GM19397 (cell line): ENCODE data around the gene JCAD.

Experiments used
- ATAC-seq: cut with Tn5 transposase; IDR thresholded peaks from one replicate; pipeline ENCODE4 v1.9.1; 2021; ENCODE audit warnings: mild to moderate bottlenecking, moderate library complexity; ENCODE audit not compliant: unreplicated experiment

JCAD gene

DNA sequence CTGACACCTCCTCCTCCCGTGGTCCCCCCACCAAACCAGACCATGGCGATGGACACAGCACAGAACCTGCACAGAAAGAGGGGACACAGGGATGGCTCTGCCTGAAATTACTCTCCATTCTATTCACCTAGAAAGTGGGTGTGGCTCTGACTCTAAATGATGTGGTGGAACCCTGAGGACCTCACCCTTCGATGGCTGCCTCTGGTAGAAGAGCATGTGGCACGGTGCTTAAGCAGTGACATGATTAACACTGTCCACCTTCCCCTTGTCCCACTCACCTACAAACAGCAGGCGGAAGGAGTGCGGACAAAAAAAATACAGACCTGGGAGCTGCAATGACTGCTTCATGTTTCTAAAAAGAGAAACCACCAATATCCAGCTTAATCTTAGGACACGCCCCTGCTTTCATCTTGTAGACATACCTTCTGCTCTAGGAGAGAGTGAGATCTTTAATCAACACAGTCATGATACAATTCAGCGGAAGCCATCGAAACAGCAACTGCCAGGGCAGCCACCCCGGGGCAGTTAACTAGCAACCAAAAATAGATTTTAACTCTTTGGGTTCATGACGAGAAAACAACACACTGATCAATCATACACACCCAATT is 11.4 kb downstream of the JCAD start:
- ATAC-seq: no peak

DNA sequence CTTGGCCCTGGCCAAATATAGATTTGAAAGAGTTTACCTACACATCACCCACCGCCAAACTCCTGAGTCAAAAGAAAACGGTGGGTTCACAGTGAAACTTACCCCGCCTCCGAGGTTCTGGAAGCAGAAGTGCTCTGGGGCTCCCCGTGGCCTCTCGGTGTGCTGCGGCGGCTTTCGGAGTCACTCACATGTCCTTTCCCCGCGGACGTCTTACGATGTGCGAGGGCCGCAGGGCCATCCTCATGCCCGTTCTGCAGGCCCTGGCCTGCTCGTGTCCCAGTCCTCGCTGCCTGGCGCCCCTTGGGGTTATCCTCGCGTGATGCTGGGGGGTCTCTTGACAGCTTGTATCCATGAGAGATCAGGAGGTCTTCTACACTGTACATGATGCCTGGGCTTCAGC is 12.0 kb downstream of the JCAD start:
- no peak for ATAC-seq

DNA sequence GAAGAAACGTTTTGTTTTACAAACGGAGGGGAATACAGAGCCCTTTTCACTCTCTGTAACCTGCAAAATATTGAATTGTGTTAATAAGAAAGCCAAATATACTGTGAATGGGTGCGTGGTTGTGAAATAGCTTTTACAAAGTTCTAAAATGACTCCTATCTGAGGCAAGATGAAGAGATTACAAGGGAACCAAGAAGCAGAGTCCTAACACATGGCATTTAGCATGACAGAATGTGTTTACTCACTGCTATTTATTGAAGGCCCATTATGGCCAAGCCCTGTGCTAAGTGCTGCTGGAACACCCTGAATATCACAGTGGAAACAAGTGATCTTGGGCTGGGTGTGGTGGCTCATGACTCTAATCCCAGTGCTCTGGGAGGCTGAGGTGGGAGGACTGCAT is 12.9 kb downstream of the JCAD start:
- ATAC-seq: no peak

DNA sequence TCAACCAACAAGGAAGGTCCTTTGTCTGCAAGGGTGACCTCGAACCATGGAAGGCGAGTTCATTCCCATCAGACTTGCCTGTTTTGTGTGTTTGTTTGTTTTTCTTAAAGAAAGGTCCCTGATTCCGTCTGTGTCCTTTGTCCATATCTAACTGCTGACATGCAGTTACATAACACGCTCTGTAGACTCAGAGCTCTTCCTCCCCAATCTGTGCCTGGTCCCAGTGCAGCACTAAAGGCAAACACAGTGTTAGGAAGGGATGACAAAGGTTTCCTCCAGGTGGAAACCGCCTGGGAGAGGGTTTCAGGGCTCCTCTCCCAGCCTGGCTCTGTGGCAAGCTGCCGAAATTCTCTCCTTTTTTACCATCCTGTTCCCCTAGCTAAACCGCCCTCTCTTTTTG is 13.4 kb downstream of the JCAD start:
- ATAC-seq: no peak

DNA sequence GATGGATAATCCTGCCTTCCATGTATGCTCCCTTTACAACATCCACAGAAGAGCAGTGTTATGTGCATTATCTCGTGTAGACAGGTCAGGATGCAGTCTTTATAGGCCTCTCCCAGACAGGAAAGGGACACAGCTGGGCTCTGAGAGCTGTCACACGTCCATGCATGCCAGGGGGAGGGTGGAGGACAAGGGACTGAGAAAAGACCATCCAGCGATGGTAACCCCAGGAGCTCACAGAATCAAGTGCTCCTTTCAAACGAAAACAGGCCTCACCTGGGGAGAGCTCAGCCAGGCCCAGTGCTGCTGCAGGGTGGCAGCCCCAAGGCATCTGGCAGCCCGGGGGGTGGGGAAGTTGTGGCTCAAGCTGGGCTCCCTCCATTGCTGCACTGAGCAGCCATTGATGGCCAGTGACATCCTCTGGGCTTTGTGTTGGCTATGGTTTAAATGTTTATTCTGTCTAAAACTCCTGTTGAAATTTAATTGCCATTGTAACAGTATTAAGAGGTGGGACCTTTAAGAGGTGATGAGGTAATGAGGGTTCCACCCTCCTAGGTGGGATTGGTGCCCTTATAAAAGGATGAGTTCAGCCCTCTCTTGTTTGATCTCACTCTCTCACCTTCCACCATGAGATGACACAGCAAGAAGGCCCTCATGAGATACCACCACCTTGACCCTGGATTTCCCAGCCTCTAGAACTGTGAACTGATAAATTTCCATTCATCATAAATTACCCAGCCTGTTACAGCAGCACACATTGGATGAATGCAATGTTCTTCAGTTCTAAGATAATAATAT is 15.7 kb downstream of the JCAD start:
- no peak for ATAC-seq

DNA sequence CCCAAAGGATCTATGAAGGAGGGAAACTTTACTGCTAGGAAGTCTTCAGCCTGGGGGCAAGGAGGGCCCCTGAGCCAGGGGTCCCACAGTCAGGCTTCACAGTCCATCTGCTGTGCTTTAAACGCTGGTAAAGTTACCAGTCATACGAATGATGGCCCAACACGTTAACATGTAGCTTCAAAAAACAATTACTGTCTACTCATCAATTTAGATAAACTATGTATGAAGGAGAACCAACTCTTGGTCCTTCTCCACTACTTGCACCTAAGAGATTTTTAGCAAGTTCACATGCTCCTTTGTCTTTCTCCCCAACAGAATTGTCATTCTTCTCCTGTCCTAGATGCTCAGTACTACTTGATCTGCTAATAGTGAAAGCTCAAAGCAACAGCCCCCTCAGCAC is 16.6 kb downstream of the JCAD start:
- no peak for ATAC-seq

DNA sequence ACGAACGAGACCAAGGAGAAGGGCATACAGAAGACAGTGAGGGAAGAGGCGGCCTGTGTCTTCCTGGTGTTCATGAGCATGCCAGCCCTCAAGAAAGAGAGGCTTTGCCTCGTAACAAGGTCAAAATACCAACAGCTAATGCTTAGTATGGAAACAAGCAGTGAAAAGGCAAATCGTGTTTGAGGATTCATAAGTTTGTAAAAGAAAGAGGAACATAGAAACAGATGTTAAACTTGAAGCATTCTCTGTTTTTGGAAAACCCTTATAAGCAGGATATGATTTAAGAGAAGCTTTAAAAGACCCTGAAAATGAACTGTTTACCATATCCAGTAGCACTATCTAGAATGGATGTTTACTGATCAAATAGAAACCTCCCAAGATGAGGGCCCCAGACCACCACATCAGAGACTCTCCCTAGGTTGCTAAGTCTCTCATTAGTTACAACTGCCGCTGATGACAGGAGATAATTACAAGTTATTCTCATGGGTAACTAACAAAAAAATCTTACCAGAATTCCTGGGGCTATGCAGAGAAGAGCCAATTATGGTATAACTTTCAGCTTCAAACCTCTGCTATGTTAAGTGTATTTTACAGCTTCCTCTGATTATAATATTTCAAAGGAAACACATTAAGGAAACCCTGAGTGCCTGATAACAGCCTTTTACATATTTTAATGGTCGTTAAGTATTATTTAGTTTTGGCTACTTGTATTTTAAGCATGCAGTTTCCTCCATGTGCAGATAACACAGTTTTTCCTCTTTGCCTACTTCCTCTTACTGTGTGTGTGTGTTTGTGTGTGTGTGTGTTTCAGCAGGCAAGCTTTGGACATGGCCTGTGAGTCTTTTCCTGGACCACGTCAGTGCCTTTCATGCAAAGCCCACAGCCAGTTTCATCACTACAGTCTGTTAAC is 17.9 kb downstream of the JCAD start:
- ATAC-seq: no peak

DNA sequence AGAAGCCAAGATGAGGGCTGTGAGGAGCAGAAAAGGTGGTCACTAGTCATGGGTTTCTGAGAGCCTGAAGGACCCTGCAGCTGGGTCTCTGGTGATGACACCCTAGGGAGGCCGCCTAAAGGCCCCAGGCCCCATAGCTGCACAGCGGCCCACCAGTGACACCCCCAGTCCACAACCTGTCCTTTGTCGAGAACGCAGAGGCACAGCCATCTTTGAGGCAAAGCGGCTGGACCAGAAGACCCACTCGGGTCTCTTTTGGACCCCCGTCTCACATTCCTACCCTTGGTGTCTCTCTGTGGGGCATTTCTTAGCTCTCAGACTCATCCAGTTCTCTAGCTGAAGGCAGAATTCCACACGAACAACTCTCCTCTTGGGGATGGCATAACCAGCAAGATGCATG is 18.8 kb downstream of the JCAD start:
- no peak for ATAC-seq

DNA sequence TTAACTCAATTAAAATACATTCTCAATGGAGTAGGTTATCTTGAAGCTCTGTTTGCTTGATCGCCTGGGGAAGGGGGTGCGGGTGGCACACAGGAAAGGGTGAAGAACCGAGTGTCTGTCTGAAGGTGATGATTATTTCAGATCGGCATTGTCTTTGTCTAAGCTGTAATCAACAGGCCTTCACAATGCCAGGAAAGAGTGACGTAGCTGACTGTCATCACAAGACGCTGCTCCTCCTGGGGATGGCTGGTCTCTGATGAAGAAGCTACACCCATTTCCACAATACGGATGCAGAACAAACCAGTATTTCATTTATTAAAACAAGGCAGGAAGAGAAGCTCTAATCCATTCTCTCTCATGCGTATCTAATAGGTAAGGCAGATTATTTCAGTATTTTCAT is 19.4 kb downstream of the JCAD start:
- no peak for ATAC-seq

DNA sequence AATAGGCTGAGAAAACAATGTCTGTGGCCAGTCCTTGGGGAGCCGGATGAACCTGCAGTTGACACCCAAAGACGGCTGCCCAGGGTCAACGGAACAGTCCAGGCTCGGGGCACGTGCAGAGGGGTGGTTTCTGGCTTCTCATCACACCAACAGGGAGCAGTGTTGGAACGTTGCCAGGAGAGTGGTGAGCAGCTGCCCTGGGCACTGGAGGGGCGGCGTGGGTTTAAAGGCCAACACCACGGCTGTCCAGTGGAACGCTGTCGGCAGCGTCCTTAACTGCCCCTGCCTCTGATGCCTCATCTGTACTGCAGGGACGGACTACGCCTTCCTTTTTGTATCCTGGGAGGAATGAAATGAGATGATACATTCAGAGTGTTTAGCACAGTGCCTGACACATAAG is 19.8 kb downstream of the JCAD start:
- ATAC-seq: no peak

DNA sequence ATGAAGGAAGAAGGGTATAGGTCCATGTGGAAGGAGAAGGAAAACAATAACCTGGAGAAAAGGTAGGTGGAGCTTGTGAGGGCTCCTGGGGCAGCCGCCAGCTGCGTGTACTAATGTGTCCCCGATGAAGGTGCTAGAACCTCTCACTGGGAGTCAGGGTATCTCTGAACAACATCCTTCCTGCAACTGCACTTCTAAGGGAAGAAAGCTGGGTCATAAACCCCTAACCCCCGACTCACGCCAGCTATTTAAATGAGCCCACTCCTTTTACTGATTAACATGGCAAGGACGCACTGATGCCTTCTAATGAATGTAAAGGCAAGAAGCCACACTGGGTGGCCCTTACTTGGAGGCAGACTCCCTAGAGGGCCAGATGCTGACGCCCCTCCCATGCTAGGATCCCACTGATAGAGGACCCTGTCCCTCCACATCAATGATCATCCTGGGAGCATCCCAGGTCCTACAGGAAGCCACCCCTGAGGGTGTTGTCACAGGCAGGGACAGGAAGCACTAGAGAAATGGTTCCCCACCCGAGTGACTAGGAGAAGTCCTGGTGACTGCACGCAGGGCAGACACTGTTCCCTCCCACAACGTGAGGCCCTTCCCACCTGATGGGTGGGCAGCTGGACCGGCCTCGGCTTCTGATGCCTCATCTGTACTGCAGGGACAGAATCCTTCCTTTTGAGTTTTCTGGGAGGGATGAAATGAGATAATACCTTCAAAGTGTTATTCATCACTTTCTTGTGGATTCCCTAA is 20.4 kb downstream of the JCAD start:
- no peak for ATAC-seq

DNA sequence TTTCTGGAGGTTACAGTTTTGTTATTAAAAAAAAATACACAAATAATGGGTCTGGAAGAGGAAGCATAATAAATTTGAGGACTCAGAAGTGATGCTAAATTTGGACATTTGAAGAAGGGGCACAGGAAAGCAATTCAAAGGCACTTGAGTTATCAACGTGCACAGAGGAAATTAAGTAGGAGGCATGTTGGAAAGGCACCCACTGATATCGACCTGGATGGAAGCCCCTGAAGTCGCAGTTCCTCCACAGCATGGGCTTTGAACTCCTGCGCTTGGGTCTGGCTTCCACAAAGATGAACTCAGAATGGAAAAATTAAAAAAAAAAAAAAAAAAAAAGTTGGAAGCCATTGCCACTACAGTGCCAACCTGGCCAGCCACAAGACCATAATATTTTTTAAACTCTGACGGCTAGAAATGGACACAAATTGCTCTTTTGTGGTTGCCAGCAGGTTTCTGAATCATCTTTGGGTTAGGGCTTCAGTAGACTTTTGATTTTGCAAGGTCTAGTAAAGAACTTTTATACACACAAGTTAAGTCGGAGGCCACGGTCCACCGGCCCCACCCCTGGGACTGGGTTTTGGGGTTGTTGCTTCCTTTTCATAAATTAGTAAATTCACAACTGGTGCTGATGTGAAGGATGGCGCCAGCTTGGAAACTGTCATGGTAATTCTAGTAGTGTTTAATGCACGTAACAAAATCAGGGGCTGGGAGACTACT is 21.6 kb downstream of the JCAD start:
- ATAC-seq: no peak

DNA sequence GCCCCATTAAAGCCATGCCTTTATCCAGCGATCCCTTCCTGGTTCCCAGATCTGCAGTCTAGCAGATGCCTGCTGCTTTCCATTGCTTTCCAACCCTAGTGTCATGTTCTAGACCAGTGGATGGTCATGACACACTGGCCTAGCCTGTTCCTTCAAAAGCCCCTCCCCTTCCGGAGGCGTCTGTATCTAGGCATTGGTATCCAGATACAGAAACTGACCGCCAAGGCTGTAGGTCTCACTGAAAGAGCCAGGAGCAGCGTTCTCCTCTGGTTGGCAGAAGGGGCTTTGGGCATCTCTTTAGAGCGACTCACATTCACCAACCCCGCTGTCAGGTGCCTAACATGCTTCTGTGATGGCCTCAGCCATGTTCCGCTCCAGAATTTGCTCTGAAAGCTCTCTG is 22.6 kb downstream of the JCAD start:
- no peak for ATAC-seq

DNA sequence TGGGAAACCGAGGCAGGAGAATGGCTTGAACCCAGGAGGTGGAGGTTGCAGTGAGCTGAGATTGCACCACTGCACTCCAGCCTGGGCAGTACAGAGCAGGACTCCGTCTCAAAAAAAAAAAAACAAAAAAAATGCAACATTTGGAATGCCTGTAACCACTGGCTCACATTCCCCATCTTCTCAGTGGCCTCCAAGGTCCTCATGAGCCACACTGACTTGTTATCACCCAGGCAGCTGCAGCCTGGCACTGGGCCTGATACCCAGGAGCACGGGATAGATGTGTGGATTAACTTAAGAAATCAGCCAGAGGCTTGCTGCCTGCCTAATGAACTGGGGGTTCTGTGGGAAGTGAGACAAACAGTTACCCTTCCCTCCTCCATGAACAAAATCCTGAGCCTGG is 23.0 kb downstream of the JCAD start:
- no peak for ATAC-seq

DNA sequence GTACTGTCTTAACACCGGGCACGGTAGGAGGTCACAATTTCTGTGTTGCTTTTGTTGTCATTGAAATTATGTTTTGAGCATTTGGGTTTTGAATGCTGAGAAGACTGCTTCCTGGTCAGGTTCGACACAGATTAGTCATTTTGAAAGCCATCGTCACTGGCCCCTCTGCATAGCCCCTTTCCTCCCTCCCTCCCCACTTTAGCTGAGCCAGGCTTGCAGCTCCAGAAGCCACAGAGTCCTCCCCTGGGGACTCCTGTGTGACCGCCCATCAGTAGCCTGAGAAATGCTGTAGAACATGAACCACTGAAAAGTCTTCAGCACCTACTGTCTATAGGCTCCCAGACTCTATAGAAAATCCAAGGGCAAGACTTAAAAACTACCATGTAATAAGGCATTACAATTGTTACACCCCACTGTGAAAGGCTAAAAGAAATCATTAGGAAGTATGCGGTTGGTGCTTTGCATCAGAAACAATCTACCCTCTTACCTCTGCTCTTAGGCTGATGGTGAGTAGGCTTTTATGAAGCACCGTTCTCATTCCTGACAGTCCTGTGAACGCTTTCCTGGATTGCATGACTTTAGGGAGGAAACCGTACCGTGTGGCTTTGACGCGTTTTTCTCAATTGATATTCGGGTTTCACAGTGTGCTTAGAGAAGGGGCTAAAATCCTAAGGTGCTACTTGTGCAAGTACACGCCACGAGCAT is 24.8 kb downstream of the JCAD start:
- ATAC-seq: no peak

DNA sequence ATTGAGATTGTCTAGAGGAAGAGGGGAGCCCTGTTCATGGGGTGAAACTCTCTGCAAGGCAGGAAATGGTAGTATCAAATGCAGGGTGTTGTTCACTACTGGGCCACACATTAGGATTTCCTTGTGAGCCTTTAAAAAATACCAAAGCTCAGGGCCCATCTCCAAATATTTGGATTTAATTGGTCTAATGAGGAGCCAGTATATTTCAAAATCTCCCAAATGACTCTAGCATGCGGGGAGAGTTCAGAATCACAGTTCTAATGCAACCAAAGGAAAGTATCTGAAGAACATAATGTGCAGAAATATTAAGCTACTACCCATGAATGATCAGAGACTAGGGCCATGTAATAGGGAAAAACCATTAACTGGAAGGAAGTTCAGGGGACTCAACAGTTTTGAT is 27.3 kb downstream of the JCAD start:
- no peak for ATAC-seq

DNA sequence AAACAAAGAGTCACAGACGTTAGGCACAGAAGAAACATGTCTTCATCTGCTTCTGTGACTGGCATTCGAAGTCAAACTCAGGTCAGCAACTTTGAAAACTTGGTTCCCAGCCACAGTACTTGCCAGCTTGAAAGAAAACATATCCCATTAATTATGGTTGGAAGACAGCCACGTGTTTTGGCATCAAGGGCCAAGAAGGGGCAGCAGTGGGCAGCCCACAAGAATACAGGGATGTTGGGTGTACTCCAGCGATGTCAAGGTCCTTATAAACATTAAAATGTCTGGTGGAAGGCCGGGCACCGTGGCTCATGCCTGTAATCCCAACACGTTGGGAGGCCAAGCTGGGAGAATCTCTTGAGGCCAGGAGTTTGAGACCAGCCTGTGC is 29.5 kb downstream of the JCAD start:
- ATAC-seq: no peak

DNA sequence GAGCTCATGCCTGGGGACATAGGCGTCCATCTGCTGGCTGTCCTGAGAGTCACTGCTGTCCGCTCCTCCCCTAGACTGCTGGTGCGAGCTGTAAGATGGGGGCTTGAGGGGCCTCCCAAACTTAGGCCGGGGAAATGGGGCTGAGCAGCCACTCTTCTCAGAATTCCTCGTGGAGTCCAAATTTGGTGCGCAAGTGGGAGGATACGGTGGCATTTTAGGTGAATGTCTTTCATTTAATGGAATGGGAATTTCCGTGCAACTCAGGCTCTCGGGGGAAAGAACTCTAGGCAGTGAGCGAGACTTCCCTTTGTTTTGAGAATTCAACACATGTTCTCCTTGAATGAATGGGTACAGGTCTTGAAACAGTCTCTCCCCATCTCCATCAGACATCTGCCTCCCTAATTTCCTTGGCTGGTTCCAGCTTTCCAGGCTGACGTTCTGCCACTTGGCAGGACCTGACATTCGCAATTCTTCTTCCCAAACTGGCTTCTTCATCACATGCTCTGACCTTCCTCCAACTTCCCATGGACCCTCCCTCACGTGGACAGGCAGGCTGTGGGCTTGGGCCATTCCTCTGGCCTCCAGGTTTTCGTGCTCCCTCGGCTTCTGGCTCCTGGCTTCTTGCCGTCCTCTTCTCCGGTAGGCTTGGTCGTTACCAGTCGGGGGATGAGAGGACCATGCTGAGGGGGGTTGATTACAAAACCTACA is 30.1 kb downstream of the JCAD start:
- no peak for ATAC-seq

DNA sequence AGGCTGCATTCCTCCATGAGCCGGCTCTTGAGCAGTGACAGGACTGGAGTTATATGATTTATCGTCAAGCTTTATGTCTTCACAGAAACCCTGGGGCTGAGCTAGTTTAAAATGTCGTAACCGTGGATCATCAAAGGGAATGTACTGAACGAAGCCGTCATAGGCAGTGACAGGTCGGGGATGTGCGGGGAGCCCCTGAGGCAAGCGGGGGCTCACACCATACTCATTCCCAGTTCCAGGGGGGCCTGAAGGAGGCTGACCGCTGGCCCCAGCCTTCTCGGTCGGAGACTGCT is 30.7 kb downstream of the JCAD start:
- ATAC-seq: no peak
